Stimulated activated CD8-positive, alpha-beta memory T cell treated with anti-CD3 and anti-CD28 coated beads, Interleukin-12 subunit alpha, Interleukin-12 subunit beta, amount 100 ng/mL, for 4 hours (primary cell): ENCODE measurements around the gene PPFIA1.

Experiments
- DNase-seq: peaks from one replicate; pipeline ENCODE4 v3.0.0-alpha.2; 2020; ENCODE audit warnings: low read depth

The PPFIA1 gene

DNA sequence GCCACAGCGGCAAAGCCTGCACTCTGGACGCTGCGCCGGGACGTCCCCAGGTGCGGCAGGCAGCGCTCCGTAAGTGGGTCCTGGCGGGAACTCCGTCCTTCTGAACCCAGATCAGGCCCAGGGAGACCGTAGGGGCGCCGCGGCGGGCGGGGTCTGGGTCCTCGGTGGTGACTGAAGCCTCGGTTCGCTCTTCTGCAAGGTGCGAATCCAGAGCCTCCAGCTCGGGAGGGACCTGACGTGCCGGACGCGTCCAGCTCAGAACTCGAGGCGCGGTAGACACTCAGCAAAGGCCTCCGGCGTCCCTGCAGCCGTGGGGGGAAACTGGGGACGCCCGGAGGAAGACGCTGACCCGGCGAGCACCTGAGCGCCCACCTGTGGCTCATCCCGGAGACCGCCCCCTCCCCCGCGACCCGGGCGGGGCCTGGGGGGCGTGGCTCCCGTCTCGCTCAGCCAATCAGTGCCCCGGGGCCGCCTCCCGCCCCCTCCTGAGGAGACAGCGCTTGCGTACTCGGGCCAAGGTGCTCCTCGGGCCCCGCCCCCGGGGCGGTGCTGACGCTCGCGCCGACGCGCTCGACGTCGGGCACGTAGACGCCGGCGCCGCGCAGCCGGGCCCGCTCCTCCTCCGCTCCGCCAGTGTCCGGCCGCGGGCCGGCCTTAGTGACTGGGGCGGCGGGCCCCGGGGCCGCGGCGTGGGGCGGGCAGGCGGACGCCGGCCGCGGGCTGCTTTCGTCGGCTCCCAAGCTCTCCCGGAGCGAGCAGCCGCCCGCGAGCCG lies at the start of gene PPFIA1:
TSS of gene PPFIA1 (plus strand) at position 587 of the 773 bp plus-strand sequence. CDS start 1,483 bp downstream, outside the sequence.
- DNase-seq: peak; percentile 93

DNA sequence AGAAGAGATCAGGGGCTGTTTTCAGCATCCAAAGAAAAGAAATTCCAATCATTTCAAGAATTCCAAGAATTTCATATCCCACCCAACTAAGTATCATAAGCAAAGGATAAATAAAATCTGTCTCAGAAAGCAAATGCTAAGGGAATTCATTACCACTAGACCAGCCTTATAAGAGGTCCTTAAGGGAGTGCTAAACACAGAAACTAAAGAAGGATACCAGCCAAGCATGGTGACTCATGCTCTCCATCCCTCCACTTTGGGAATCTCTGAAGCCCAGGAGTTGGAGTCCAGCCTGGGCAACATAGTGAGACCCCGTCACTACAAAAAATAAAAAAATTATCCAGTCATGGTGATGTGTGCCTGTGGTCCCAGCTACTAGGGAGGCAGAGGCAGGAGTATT lies 49.6 kb upstream of the PPFIA1 start:
- no peak for DNase-seq

DNA sequence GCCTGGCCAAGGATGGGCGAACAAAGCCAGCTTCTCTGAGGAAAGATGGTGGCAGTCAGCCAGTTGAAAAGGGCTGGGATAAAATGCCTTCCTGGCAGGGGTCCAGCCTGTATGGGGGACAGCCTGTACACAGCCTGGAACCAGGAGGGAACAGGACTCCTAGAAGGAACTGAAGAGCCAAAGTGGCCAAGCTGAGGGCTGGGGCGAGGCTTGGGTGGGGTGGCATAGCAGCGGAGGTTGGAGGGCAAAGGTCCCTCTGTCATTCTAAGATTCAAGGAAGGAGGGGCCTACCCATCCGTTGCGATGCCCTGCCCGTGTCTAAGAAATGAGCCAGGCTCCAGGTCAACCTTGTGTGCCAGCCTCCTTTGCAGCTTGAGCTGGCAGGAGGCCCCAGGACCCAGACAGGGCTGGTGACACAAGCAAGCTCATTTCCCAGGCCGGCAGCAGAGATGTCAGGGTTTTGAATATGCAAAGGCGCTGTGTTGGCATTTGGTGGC lies 44.8 kb upstream of the PPFIA1 start:
- no peak for DNase-seq

DNA sequence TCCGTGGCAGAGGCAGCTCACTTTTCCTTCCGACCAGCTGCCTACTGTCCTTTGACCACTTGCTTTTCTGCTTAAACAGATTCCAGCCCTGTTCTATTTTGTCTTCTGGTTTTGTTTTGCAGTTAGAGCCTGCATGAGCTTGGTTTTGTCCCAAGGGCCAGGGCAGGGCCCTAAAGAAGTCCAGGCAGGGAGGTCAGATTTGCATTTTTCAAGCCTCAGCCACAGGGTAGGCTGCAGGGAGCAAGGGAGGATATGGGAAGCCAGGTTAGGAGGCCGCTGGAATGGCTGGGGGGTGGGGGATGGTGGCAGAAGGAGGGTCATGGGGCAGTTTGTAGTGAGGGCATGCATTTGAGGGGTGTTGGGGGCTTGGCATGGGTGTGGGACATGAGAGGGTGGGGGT lies 44.3 kb upstream of the PPFIA1 start:
- no peak for DNase-seq

DNA sequence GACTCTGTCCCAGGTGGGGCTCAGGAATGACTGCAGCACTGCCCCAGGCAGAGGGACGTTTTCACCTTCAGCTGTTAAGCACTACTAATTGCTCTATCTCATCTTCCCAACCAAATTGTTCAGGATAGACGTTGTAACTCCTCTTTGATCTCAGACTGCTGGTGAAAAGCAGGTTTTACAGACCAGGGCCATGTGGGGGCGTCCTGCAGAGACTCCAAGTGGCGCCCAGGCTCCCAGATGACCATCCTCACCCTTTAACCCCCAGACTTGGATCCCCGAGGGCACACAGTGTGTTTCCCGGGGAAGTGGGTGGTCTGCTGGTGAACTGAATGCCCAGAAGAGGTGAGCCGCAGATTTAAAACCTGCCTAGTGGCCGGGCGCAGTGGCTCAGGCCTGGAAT lies 43.5 kb upstream of the PPFIA1 start:
- DNase-seq: no peak

DNA sequence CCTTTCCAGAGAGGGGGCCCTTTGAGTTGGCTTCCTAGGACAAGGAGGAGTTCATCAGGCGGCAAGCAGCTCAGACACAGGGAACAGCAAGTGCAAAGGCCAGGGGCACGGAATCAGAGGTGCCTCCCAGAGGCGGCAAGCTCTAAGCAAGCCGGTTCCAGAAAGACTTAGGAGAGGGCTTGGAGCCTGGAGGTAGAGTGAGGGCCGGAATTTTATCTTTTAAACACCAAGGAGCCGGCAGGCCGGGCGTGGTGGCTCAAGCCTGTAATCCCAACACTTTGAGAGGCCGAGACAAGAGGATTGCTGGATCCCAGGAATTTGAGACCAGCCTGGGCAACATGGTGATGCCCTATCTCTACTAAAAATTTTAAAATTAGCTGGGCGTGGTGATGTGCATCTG lies 40.8 kb upstream of the PPFIA1 start:
- DNase-seq: no peak

DNA sequence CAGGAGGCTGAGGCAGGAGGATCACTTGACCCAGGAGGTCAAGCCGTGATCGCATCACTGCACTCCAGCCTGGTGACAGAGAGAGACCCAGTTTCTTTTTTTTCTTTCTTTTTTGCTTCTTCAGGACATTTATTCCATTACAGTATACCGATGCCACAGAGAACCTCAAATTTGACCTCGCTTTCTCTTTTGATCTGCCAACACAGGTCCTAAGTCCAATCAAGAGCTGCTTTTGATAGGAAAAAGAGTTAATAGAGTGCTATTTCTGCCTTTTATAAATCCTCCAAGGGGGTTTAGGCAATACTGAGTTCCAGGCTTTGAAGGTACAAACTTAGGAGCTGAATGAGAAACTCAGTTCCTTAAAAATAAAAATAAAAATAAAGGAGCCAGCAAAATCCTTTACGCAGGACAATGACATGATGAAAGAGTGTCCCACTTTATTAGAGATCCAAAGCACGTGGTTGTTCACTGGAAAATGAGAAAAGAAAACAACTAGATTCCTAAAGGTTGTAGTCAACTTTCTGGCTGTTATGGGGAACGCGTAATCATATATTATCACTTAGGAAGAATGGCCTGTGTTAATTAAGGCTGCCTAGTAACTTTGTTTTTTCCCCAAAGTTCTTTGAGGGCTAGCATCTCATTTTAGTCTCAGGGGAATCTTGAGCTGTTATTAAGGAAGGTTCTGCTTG lies 40.2 kb upstream of the PPFIA1 start:
- no peak for DNase-seq

DNA sequence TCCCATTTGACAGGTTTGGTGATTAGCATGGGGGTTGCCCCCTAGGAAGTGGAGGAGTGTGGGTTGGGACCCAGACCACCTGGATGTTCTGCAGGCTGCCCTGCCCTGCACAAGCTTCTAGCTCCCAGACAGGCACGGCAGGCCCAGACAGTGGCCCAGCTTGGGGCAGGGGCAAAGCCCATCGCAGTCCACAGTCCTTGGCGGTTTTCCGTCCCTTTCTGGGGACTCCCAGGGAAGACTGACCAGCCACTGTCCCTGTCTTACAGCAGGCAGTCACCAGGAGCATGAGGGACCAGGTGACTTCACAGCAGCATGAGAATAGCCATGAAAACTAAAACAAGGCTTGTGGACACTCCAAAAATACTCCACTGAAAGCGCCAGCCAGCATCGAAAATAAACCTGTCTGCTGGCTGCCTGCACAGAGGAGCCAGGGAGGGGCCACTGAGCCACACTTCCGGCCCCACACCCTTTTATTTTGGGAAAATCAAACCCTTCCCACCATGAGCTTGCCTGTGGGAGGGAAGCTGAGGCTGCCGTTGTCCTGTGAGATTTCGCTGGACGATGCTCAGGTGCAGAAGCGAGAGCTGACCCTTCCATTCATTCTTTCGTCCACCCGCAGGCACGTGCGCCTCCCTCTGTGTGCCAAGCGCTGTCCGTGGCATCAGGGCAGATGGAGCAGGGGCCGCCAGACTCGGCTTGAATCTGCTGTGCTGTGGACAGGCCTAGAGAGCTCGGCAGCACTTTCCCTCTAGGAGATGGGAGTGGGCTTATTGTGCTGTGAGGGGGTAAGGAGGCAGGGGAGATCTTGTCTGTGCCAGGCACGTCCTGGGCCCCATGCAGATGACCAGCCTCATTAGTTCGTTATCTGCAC lies 39.4 kb upstream of the PPFIA1 start:
- DNase-seq: no peak

DNA sequence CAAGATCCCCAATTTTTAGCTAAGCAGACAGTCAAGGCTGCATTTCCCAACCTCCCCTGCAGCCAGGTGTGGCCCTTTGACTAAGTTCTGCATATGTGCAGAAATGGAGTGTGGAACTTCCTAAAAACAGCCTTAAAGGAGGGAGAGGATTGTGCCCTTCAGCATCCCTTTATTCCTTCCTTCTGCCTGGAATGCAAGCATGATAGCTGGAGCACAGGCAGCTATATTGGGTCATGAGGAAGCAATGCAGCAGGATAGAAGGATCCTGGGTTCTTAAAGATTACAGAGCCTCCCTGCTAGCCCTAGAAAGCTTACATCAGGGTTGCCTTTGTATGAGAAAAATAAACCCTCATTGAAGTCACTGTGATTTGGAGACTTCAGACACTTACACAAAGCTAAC lies 37.5 kb upstream of the PPFIA1 start:
- DNase-seq: no peak

DNA sequence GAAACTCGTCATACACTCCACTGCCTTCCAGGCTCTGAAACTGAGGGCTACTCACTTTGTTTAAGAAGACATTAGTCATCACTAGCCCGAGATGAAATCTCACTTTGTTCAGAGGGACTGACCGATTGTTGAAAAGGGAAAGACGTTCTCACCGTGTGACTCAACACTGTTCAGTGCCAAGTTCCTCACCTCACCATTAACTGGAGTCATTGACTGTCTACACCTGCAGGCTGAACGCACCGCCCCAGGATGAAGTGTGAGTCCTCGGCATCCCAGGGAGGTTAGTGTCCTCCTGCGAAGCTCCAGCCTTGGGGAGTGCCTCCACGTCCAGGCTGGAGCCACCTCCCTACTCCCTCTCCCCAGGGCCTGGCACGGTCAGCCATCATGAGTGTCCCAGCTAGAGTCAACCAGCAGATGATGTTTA lies 37.0 kb upstream of the PPFIA1 start:
- no peak for DNase-seq

DNA sequence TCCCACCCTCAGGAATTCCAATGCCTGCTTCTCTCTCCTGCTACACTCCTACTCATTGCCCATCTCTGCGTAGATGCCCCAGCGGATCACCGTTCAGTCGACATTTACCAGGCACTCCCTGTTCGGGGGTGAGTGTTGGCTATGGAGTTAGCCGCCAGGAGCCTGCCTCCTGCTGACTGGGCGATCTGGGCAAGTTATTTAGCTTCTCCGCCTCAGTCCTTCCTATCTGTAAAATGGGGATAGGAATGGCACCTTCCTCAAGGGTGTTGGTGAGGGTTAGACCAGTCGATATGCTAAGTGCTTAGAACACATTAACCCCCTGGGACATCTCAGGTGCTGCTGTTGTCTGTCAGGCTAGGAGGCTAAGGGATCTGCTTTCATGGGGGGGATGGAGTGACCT lies 36.5 kb upstream of the PPFIA1 start:
- DNase-seq: no peak

DNA sequence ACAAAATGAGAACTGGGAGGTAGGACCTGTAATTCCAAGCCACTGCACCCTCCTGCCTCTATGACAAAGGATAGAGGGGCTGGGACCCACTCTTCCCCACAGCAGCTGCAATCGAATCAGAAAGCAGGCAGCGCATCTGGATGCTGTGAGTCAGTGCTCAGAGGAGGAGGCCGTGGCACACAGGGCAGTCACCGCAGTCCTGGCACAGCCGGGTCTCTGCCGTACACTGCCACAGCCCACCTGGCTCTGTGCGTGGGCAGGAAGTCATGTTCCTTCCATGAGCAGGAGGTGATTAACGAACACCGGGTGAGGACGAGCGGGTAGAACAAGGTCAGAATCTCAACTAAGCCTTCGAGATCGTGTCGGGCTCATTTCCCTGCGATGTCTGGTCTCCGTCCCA lies 30.2 kb upstream of the PPFIA1 start:
- no peak for DNase-seq

DNA sequence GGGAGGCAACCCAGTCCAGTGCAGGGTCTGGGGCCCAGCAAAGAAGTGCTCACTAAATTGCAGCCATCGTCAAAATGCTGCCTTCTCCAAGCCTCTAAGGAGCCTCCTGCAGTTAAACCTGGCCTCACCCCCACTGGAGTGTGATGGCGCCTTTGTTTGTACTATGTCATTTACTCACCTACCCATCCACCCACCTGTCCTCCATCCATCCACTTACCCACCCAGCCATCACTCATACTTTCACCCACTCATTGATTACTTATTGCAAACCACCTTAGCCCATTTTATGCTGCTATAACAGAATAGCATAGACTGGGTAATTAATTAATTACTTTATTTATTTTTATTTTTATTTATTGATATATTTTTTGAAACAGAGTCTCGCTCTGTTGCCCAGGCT lies 28.8 kb upstream of the PPFIA1 start:
- DNase-seq: no peak

DNA sequence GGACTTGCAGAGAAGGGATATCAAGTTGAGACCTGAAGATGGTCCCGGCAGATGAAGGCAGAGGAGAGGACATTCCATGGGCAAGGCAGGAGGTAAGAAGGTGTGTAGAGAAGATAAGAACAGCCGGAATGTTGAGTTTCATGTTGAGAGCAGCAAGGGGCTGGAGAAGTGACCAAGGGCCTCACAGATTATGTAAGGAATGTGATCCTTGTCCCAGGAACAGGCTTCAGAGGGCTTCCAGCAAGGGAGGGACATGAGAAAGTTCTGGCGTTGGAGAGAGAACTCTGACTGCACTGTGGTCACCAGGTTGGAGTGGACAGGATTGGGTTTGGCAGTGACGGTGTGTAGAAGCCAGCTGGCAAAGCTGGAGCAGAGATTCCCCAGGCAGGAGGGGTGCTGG lies 27.6 kb upstream of the PPFIA1 start:
- no peak for DNase-seq

DNA sequence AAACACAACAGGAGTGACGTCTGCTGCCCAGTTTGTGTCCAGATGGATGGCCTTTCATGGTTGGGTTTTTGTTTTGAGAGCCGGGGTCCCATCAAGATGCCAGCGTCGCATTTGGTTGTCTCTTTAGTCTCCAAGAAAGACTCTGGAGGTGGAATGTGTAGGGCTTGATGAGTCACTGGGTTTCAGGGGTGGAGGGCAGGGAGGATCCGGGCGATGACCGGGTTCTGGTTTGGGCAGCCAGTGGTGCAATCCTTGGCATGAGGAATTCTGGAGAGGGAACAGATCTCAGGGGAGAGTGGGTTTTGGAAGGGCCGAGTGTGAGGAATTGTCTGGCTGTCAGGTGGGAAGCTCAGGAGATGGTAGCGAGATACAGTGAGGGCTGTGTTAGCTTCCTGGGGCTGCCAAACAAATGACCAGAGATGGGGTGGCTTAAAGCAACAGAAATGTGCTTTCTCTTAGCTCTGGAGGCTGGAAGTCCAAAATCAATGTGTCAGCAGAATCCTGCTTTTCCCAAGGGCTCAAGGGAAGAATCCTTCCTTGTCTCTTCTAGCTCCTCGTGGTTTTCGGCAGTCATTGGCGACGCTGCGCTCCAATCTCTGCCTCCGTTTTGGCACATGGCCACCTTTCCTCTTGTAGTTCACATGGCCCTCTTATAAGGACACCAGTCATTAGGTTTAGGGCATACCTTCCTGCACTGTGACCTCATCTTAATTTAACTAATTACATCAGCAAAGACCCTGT lies 26.4 kb upstream of the PPFIA1 start:
- no peak for DNase-seq

DNA sequence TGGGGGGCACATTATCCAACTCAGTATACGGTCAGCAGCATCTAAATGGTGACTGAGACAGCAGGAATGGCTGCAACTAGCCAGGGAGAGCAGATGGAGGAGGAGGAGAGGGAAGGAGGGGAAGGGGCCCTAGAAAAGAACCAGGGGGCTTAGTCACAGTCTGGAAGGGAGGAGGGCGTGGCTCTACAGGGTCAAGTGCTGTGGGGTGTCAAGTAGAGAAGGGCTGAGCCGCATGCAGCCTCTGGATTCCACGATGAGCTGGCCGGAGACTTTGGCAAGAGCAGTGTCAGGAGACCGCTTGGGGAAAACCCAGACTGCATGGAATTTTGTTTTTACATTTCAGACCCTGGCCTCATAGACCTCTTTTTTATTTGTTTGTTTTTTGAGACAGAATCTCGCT lies 25.8 kb upstream of the PPFIA1 start:
- DNase-seq: no peak

DNA sequence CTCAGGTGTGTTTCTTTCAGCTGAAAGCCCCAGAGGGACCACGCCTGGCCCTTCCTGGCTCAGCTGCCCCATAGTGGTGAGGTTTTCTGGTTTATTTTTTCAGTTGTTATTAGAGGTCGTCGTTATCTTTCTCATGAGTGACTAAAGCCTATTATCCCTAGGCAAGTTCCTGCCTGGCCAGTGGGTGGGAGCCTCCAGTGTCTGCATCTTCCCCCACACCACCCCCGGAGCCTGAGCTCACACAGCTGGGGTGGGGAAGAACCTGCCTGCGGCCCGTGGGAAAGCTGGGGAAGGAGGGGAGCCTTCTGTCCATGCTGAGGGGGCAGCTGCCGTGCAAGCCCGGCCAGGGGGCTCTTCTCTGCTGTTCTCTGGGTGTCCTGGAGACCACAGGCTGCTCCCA lies 24.3 kb upstream of the PPFIA1 start:
- DNase-seq: no peak

DNA sequence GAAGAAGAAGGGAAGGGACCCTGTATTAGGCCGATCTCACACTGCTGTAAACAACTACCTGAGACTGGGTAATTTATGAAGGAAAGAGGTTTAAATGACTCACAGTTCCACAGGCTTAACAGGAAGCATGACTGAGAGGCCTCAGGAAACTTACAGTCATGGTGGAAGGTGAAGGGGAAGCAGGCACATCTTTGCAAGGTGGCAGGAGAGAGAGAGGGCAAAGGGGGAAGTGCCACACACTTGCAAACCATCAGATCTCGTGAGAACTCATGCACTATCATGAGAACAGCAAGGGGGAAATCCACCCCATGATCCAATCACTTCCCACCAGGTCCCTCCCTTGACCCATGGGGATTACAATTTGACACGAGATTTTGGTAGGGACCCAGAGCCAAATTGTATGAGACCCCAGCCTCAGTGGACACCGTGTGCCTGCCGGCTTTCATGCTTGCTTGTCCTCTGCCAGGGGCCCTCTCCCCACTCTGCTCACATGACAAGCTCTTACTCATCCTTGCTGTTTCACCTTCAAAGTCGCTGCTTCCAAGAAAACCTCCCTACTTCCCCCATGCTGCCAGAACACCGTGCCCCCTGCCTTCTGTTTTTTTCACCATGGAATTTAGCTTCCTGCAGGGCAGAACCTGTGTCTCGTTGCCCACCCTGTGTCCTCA lies 23.3 kb upstream of the PPFIA1 start:
- DNase-seq: no peak

DNA sequence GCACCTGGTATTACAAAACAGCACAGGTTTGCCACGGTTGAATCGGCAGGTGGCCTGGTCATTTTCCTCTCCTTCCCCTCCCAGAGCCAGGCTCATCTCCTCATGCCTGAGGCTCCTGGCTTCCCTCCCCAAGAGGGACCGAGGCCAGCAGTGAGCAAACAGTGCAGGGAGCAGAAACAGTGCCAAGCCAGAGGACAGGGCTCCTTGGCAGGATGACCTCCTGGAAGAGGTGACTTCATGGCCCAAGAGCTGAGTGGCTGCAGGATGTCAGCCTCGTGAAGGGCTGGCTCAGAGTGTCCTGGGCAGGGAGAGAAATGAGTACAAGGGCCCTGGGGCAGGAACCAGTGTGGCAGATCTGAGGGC lies 22.8 kb upstream of the PPFIA1 start:
- no peak for DNase-seq

DNA sequence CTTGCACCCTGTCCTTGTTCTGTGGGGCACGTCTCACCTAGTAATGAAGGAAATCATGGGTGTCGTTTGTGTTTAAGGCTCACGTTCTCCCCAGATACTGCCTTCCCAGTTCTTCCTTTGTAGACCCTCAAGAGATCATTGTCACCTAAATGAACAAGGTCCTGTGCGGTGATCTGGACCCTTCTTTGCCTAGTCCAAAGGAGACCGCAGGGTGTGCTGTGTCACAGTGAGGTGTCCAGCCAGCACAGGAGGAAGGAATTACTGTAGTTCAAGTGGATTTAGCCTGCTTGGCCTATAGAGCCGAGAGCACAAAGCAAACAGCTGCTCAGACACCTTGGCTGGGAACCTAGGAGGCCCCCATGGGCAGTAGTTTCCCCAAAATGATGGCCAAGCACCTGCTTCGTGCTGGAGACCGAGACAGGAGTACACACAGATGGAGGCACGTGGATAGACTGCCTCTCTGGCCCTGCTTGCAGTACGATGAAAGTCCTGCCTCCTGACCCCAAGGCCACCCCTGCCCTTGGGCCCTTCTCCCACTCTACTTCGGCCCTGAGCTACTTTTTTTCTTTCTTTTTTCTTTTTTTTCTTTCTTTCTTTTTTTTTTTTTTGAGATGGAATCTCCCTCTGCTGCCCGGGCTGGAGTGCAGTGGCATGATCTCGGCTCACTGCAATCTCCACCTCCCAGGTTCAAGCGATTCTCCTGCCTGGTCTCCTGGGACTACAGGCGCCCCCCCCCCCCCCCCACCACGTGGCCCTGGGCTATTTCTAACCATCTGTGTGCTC lies 19.4 kb upstream of the PPFIA1 start:
- DNase-seq: no peak
